ENCODE results near the gene MAPK1.

- TF ChIP-seq CTCF (IDR thresholded peaks at IDR 0.05), result no peak
- TF ChIP-seq POLR2A (IDR thresholded peaks at IDR 0.05), result no peak
These were observed 24.5 kb downstream of the MAPK1 start for GRCh38 chr22:21842946-21843345.

Measured in esophagus squamous epithelium (tissue), 4 donors.